GM12892 (cell line): ENCODE measurements around the gene PRTG.

ENCODE experiments used
- POLR2A ChIP-seq: IDR thresholded peaks from 2 replicates; pipeline ENCODE4 v1.6.1; 2011; ENCODE audit warnings: low read depth, low read length, control low read depth
- POLR2AphosphoS5 ChIP-seq: IDR thresholded peaks from 2 replicates; pipeline ENCODE4 v1.6.1; 2011; ENCODE audit warnings: low read depth, low read length, control low read depth
- TAF1 ChIP-seq: IDR thresholded peaks from 2 replicates; pipeline ENCODE4 v1.6.1; 2011; ENCODE audit warnings: low read depth, mild to moderate bottlenecking, control low read depth, low read length, borderline replicate concordance

DNA sequence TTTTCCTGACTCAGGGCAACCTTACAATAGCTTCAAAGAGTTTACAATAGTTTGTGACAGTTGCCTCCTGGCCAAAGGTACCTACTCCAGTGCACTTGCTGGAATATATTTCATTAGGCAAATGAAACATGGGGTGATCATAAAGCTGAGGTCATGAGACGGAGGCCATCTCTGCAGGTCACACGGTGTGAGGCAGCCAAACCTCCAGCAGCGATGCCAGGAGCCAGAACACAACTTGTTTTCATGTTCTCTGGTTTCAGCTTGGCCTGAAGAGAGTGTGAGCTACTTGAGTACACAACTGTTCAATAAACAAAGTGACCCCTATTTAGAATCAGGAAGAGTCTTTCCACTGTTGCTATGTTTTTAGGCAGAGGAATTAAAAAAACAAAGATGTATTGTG, 112.1 kb downstream of the PRTG start:
- TF ChIP-seq POLR2A = no peak
- no peak for TF ChIP-seq POLR2AphosphoS5
- no peak for TF ChIP-seq TAF1
